Upper lobe of right lung (tissue), 1 donor: ENCODE data around the gene GPR179. TPM values are rescaled to one million over a fixed set of nuclear protein-coding genes. Genes with fewer than 3 reads are reported as not detected.
"Not testable (repeated sequence)": the region's sequence is repeated elsewhere in the genome, so short reads cannot be mapped to it uniquely, and the experiment has no call there.

ENCODE experiments used
- ATAC-seq: fragments of 200-7000 bp; cut with Tn5 transposase; one replicate; pipeline ENCODE4 v1.9.1; 2020; ENCODE audit warnings: mild to moderate bottlenecking, moderate library complexity
- DNase-seq: peaks from one replicate; pipeline ENCODE4 v3.0.0-alpha.2; 2020
- H3K27ac ChIP-seq: fragments of 200-600 bp; one replicate; pipeline ENCODE4 v1.8.0; 2022
- H3K27me3 ChIP-seq: fragments of 200-600 bp; one replicate; pipeline ENCODE4 v1.8.0; 2022; ENCODE audit warnings: mild to moderate bottlenecking
- H3K36me3 ChIP-seq: fragments of 200-600 bp; one replicate; pipeline ENCODE4 v1.8.0; 2022
- H3K4me1 ChIP-seq: fragments of 200-600 bp; one replicate; pipeline ENCODE4 v1.8.0; 2022
- H3K4me3 ChIP-seq: fragments of 200-600 bp; one replicate; pipeline ENCODE4 v1.8.0; 2022; ENCODE audit warnings: mild to moderate bottlenecking
- H3K9me3 ChIP-seq: fragments of 200-600 bp; one replicate; pipeline ENCODE4 v1.8.0; 2022
- CTCF ChIP-seq: fragments of 200-600 bp; IDR thresholded peaks from one replicate; pipeline ENCODE4 v1.8.0; 2022; ENCODE audit warnings: antibody characterized with exemption
- intact Hi-C: fragments of 100-400 bp; cut with DNase I; formaldehyde crosslinking; loops from one replicate; pipeline ENCODE4 v1.11.0; 2022
- total RNA-seq: library from RNA; stranded (reverse); fragmentation: NEBNext Ultra II Directional; extraction: Animal tissue kit (Norgen Biotek cat#: 25700); gene quantifications from one replicate; pipeline ENCODE4 v1.2.1, GENCODE V29; 2021
- donor health status: DM: no; HTN: yes; CAD: no; lungs with severe emphysema.

Gene GPR179
- total RNA-seq, 1 donor from 2014 or later, result 0.35 TPM

GRCh38 chr17:38320482-38320881 lies 23.3 kb downstream of the GPR179 start:
- TF ChIP-seq CTCF, result no peak
- Histone ChIP-seq H3K4me3 (no peak overlapping the region), H3K27me3 (no peaks in the 10 kb centered on the region), H3K4me1 (peaks cover 5% of the 10 kb centered on the region), H3K27ac (peak overlapping the region; percentile 68), H3K36me3 (peaks cover 45% of the 10 kb centered on the region), H3K9me3 (no peaks in the 10 kb centered on the region)
- intact Hi-C loops, result no loop called here
- ATAC-seq (peak; percentile 91), DNase-seq (peak; percentile 79)

GRCh38 chr17:38317081-38317480 lies 26.7 kb downstream of the GPR179 start:
- no peak for TF ChIP-seq CTCF
- intact Hi-C loops, result no loop called here
- DNase-seq (no peak), ATAC-seq (no peak)
- Histone ChIP-seq H3K4me1 (no peaks in the 10 kb centered on the region), H3K27ac (no peak overlapping the region), H3K9me3 (no peaks in the 10 kb centered on the region), H3K36me3 (peaks cover 35% of the 10 kb centered on the region), H3K4me3 (no peak overlapping the region), H3K27me3 (no peaks in the 10 kb centered on the region)

- no peaks in the 10 kb centered on the region for H3K27me3 ChIP-seq
- DNase-seq, result no peak
- ATAC-seq, result no peak
- no peaks in the 10 kb centered on the region for H3K9me3 ChIP-seq
- TF ChIP-seq CTCF, result no peak
- no peak overlapping the region for H3K27ac ChIP-seq
- no peaks in the 10 kb centered on the region for H3K4me1 ChIP-seq
- H3K4me3 ChIP-seq, result no peak overlapping the region
- intact Hi-C loops, result no loop called here
- peaks cover 27% of the 10 kb centered on the region for H3K36me3 ChIP-seq
Observed at GRCh38 chr17:38315497-38315896, 28.3 kb downstream of the GPR179 start.

- DNase-seq (peak; percentile 99), ATAC-seq (peak; percentile 99)
- H3K27ac ChIP-seq, result peak within 1 kb of the TSS; percentile 73
- H3K9me3 ChIP-seq, H3K36me3 ChIP-seq, H3K27me3 ChIP-seq, intact Hi-C loops, H3K4me1 ChIP-seq: not testable (repeated sequence)
- H3K4me3 ChIP-seq, result peak within 1 kb of the TSS; percentile 63
Observed at GRCh38 chr17:38296834-38297517, 46.8 kb downstream of the GPR179 start, which contains the start of gene MRPL45. Gene MRPL45 (plus strand): TSS chr17:38297168. CDS start chr17:38297184, 16 bp downstream.

GRCh38 chr17:38295602-38296365 lies 48.0 kb downstream of the GPR179 start:
- H3K36me3 ChIP-seq, H3K27me3 ChIP-seq, H3K4me1 ChIP-seq, H3K9me3 ChIP-seq, H3K27ac ChIP-seq, H3K4me3 ChIP-seq, ATAC-seq, intact Hi-C loops: not testable (repeated sequence)
- peak; percentile 4 for DNase-seq

GRCh38 chr17:38289760-38290159 lies 54.0 kb downstream of the GPR179 start:
- H3K36me3 ChIP-seq, DNase-seq, H3K4me3 ChIP-seq, H3K27ac ChIP-seq, ATAC-seq, H3K27me3 ChIP-seq, H3K4me1 ChIP-seq, H3K9me3 ChIP-seq, intact Hi-C loops: not testable (repeated sequence)

GRCh38 chr17:38288217-38288827 lies 55.4 kb downstream of the GPR179 start:
- H3K4me1 ChIP-seq, H3K27ac ChIP-seq, H3K36me3 ChIP-seq, intact Hi-C loops, H3K4me3 ChIP-seq, H3K27me3 ChIP-seq, DNase-seq, H3K9me3 ChIP-seq: not testable (repeated sequence)
- peak; percentile 34 for TF ChIP-seq CTCF
- ATAC-seq, result peak; percentile 81

GRCh38 chr17:38286501-38287091 lies 57.2 kb downstream of the GPR179 start:
- H3K36me3 ChIP-seq, H3K27ac ChIP-seq, H3K4me1 ChIP-seq, intact Hi-C loops, H3K27me3 ChIP-seq, H3K4me3 ChIP-seq, H3K9me3 ChIP-seq: not testable (repeated sequence)
- DNase-seq (peak; percentile 57), ATAC-seq (peak; percentile 93)

GRCh38 chr17:38285994-38286393 lies 57.8 kb downstream of the GPR179 start:
- H3K27me3 ChIP-seq, intact Hi-C loops, DNase-seq, H3K4me3 ChIP-seq, H3K27ac ChIP-seq, H3K4me1 ChIP-seq, H3K36me3 ChIP-seq, ATAC-seq, H3K9me3 ChIP-seq: not testable (repeated sequence)
